DOHH2 (cell line): ENCODE results near the gene LRRC3C.
"Not testable (repeated sequence)": the region's sequence is repeated elsewhere in the genome, so short reads cannot be mapped to it uniquely, and the experiment has no call there.

Source experiments
- H3F3A ChIP-seq: fragments of 200-600 bp; sonication (generic), shearing (Covaris generic); 2 replicates; pipeline ENCODE4 v1.6.0; 2016; ENCODE audit warnings: antibody characterized with exemption, mild to moderate bottlenecking; ENCODE audit not compliant: control insufficient read depth, insufficient read depth
- H3K27ac ChIP-seq: fragments of 200-600 bp; sonication (generic); 2 replicates; pipeline ENCODE4 v1.5.1; 2014; ENCODE audit warnings: low read depth, mild to moderate bottlenecking, low read length, moderate library complexity
- H3K27me3 ChIP-seq: fragments of 200-600 bp; sonication (generic); 2 replicates; pipeline ENCODE4 v1.6.1; 2014; ENCODE audit warnings: mild to moderate bottlenecking, low read length, mixed read lengths; ENCODE audit not compliant: control insufficient read depth
- H3K36me3 ChIP-seq: fragments of 200-600 bp; sonication (generic); 2 replicates; pipeline ENCODE4 v1.6.1; 2014; ENCODE audit warnings: mild to moderate bottlenecking, low read length, moderate library complexity, mixed read lengths; ENCODE audit not compliant: control insufficient read depth
- H3K4me1 ChIP-seq: fragments of 200-600 bp; sonication (generic); 2 replicates; pipeline ENCODE4 v1.6.1; 2014; ENCODE audit warnings: mild to moderate bottlenecking, low read length, mixed read lengths; ENCODE audit not compliant: control insufficient read depth
- H3K4me2 ChIP-seq: fragments of 200-600 bp; sonication (generic); 2 replicates; pipeline ENCODE4 v1.6.0; 2014; ENCODE audit warnings: mild to moderate bottlenecking, low read length, moderate library complexity
- H3K4me3 ChIP-seq: fragments of 200-600 bp; sonication (generic); 2 replicates; pipeline ENCODE4 v1.5.1; 2014; ENCODE audit warnings: mild to moderate bottlenecking, low read length, mixed read lengths
- H3K79me2 ChIP-seq: fragments of 200-600 bp; sonication (generic); 2 replicates; pipeline ENCODE4 v1.6.1; 2014; ENCODE audit warnings: mild to moderate bottlenecking, low read length, mixed read lengths; ENCODE audit not compliant: control insufficient read depth
- H3K9me2 ChIP-seq: fragments of 200-600 bp; sonication (generic); replicated peaks from 2 replicates; pipeline ENCODE4 v1.6.1; 2014; ENCODE audit warnings: mild to moderate bottlenecking, low read length, mixed read lengths; ENCODE audit not compliant: control insufficient read depth
- H3K9me3 ChIP-seq: fragments of 200-600 bp; sonication (generic); 2 replicates; pipeline ENCODE4 v1.6.1; 2014; ENCODE audit warnings: antibody characterized with exemption, low read length, mixed read lengths; ENCODE audit not compliant: control insufficient read depth, insufficient read depth
- H4K20me1 ChIP-seq: fragments of 200-600 bp; sonication (generic); 2 replicates; pipeline ENCODE4 v1.6.0; 2014; ENCODE audit warnings: low read depth, mild to moderate bottlenecking, antibody characterized with exemption, low read length, moderate library complexity; ENCODE audit not compliant: control insufficient read depth, insufficient read depth
- CTCF ChIP-seq: fragments of 200-600 bp; sonication (generic); IDR thresholded peaks from one replicate; pipeline ENCODE4 v1.5.1; 2014; ENCODE audit warnings: antibody characterized with exemption, mild to moderate bottlenecking, low read depth, low read length; ENCODE audit not compliant: poor library complexity, severe bottlenecking
- EZH2phosphoT487 ChIP-seq: fragments of 200-600 bp; sonication (generic); IDR thresholded peaks from 2 replicates; pipeline ENCODE4 v1.6.1; 2017; ENCODE audit warnings: borderline replicate concordance, mild to moderate bottlenecking, antibody characterized with exemption, low read length, moderate library complexity, mixed read lengths

Gene LRRC3C

GRCh38 chr17:39927101-39927928 lies at the start of gene LRRC3C, which contains the start of gene ORMDL3:
TSS of gene LRRC3C (plus strand) at chr17:39927732. CDS start at chr17:39941524, 13,792 bp downstream.
TSS of gene ORMDL3 (minus strand) at chr17:39927601. CDS start at chr17:39924203, 3,398 bp downstream.
- Histone ChIP-seq H3K36me3 (peaks cover 12% of the 10 kb centered on the region), H3K9me3 (no peaks in the 10 kb centered on the region), H3K4me3 (peak within 1 kb of the TSS; percentile 92), H3K27me3 (no peaks in the 10 kb centered on the region), H3F3A (no peaks in the 10 kb centered on the region), H3K9me2 (no peaks in the 10 kb centered on the region), H3K27ac (peak within 1 kb of the TSS; percentile 19), H3K4me2 (peak within 1 kb of the TSS; percentile 96), H4K20me1 (no peaks in the 10 kb centered on the region), H3K4me1 (peaks cover 28% of the 10 kb centered on the region), H3K79me2 (peaks cover 42% of the 10 kb centered on the region)
- TF ChIP-seq EZH2phosphoT487 = no peak
- TF ChIP-seq CTCF = no peak

- H3K4me3 ChIP-seq, H4K20me1 ChIP-seq, H3F3A ChIP-seq, H3K9me3 ChIP-seq, H3K9me2 ChIP-seq, H3K4me2 ChIP-seq, H3K79me2 ChIP-seq, H3K27me3 ChIP-seq, H3K27ac ChIP-seq: not testable (repeated sequence)
- H3K4me1 ChIP-seq = peaks cover 15% of the 10 kb centered on the region
- H3K36me3 ChIP-seq = peaks cover 16% of the 10 kb centered on the region
Measured at GRCh38 chr17:39886102-39886501, 41.4 kb upstream of the LRRC3C start.

- Histone ChIP-seq H3K36me3 (peaks cover 16% of the 10 kb centered on the region), H3K27me3 (no peaks in the 10 kb centered on the region), H3K79me2 (no peaks in the 10 kb centered on the region), H3K27ac (no peak overlapping the region), H3K4me1 (peaks cover 8% of the 10 kb centered on the region), H3F3A (no peaks in the 10 kb centered on the region), H4K20me1 (no peaks in the 10 kb centered on the region), H3K4me2 (no peak overlapping the region), H3K9me3 (no peaks in the 10 kb centered on the region), H3K4me3 (no peak overlapping the region), H3K9me2 (no peaks in the 10 kb centered on the region)
- no peak for TF ChIP-seq CTCF
- TF ChIP-seq EZH2phosphoT487 = no peak
Measured at GRCh38 chr17:39887078-39887477, 40.5 kb upstream of the LRRC3C start.

- H3K9me3 ChIP-seq = no peaks in the 10 kb centered on the region
- peaks cover 12% of the 10 kb centered on the region for H3K4me1 ChIP-seq
- no peaks in the 10 kb centered on the region for H3K9me2 ChIP-seq
- H3F3A ChIP-seq = no peaks in the 10 kb centered on the region
- H3K36me3 ChIP-seq = peaks cover 8% of the 10 kb centered on the region
- H3K79me2 ChIP-seq = no peaks in the 10 kb centered on the region
- no peak overlapping the region for H3K27ac ChIP-seq
- no peaks in the 10 kb centered on the region for H4K20me1 ChIP-seq
- H3K27me3 ChIP-seq = no peaks in the 10 kb centered on the region
- no peak for TF ChIP-seq EZH2phosphoT487
- no peak for TF ChIP-seq CTCF
- no peak overlapping the region for H3K4me2 ChIP-seq
- H3K4me3 ChIP-seq = no peak overlapping the region
Measured at GRCh38 chr17:39889200-39889599, 38.3 kb upstream of the LRRC3C start.
